ENCODE measurements around the gene SLC18A2.

Gene SLC18A2

GRCh38 chr10:117311261-117311660 is 70.3 kb downstream of the SLC18A2 start:
- no peak overlapping the region for H3K27ac ChIP-seq
- H4K20me1 ChIP-seq, result peaks cover 0 to 56% (median 6%) of the 10 kb centered on the region in 11 experiments; a peak in 10 of 22 replicates
- H3K9me3 ChIP-seq (replicated peaks in 1 of 11), result peaks cover 0 to 9% (median 0%) of the 10 kb centered on the region in 11 experiments; a peak in 7 of 22 replicates
- no peaks in the 10 kb centered on the region for H3K27me3 ChIP-seq
- H3K4me2 ChIP-seq, result no peak overlapping the region
- TF ChIP-seq Cebpa-rat (IDR thresholded peaks at IDR 0.05), result no peak
- peaks cover 56 to 96% (median 69%) of the 10 kb centered on the region in 11 experiments for H3K36me3 ChIP-seq
- H3K9ac ChIP-seq, result no peak overlapping the region
- H3K4me3 ChIP-seq, result no peak overlapping the region
- no peaks in the 10 kb centered on the region for H3K4me1 ChIP-seq

DNA sequence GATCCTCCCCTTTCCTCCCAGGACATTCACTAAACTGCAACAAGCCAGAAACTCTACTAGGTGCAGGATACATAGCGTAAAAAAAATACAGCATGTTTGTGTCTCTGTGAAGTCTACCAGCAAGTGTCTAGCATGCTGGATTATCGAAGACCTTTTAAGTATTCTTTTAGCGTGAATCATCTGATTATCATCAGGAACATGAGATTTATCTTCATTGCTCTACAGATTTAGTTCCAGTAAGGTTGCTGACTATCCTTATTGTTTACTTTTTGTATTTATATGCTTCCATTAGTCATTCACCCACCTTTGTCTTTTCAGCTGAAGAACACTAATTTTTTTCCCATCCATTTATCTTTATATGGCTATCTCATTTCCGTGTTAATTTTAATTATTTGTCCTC is 71.5 kb downstream of the SLC18A2 start:
- Histone ChIP-seq H3K4me2 (no peak overlapping the region), H3K4me3 (no peak overlapping the region), H3K27me3 (no peaks in the 10 kb centered on the region), H4K20me1 (peaks cover 0 to 67% (median 8%) of the 10 kb centered on the region in 11 experiments; a peak in 10 of 22 replicates), H3K27ac (no peak overlapping the region), H3K4me1 (no peaks in the 10 kb centered on the region), H3K36me3 (peaks cover 57 to 96% (median 72%) of the 10 kb centered on the region in 11 experiments), H3K9ac (no peak overlapping the region), H3K9me3 (replicated peaks in 1 of 11) (no peaks in the 10 kb centered on the region)
- TF ChIP-seq Cebpa-rat (IDR thresholded peaks at IDR 0.05), result no peak

DNA sequence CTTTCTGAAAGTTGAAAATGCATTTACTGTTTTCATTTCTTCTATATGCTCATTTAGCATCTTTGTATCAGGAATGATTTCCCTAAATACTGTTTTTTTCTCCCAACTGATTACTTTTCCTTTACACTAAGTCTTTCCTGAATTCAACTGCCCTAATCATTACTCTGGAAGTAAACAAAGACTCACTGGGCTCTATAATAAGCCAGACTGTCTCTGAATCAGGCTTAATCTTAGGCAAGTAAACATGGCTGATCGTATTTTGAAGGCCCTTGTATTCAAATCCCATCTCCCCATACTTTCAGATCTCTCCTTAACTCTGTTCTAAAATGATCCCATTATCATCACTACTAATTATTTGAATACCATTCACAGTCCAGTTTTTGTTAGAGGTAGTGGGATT is 72.7 kb downstream of the SLC18A2 start:
- Histone ChIP-seq H3K4me2 (no peak overlapping the region), H4K20me1 (peaks cover 0 to 69% (median 14%) of the 10 kb centered on the region in 11 experiments; a peak in 13 of 22 replicates), H3K36me3 (peaks cover 61 to 96% (median 72%) of the 10 kb centered on the region in 11 experiments), H3K27me3 (no peaks in the 10 kb centered on the region), H3K4me3 (no peak overlapping the region), H3K9me3 (replicated peaks in 1 of 11) (no peaks in the 10 kb centered on the region), H3K27ac (no peak overlapping the region), H3K9ac (no peak overlapping the region), H3K4me1 (no peaks in the 10 kb centered on the region)
- TF ChIP-seq Cebpa-rat (IDR thresholded peaks at IDR 0.05), result no peak

DNA sequence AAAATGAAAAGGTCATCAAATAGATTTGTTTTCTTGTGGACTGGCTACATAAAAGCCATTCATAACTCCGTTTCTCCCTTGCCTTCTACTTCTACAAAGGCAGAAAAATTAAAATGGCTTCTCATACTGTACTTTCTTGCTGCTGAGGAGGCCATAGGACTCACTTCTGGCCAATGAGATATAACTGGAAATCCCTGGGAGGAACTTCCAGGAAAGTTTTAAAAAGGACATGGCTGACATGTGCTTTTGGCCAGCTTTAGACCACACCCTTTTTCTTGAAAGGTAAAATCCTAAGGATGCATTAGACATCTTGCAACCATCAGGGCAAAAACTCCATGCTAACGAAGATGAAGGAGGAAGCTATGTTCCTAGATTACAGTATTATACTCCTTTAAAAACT is 75.8 kb downstream of the SLC18A2 start:
- Histone ChIP-seq H4K20me1 (peaks cover 21 to 73% (median 39%) of the 10 kb centered on the region in 11 experiments; a peak in 19 of 22 replicates), H3K4me3 (no peak overlapping the region), H3K27me3 (no peaks in the 10 kb centered on the region), H3K36me3 (peaks cover 54 to 71% (median 61%) of the 10 kb centered on the region in 11 experiments), H3K9ac (no peak overlapping the region), H3K27ac (no peak overlapping the region), H3K9me3 (replicated peaks in 1 of 11) (no peaks in the 10 kb centered on the region), H3K4me2 (no peak overlapping the region), H3K4me1 (no peaks in the 10 kb centered on the region)
- no peak for TF ChIP-seq Cebpa-rat (IDR thresholded peaks at IDR 0.05)

GRCh38 chr10:117318909-117319308 is 78.0 kb downstream of the SLC18A2 start:
- Histone ChIP-seq H3K4me2 (no peak overlapping the region), H3K9me3 (replicated peaks in 1 of 11) (no peaks in the 10 kb centered on the region), H3K36me3 (peaks cover 34 to 49% (median 42%) of the 10 kb centered on the region in 11 experiments), H3K27me3 (no peaks in the 10 kb centered on the region), H3K4me3 (no peak overlapping the region), H4K20me1 (peaks cover 33 to 86% (median 58%) of the 10 kb centered on the region in 11 experiments; a peak in 20 of 22 replicates), H3K9ac (no peak overlapping the region), H3K27ac (no peak overlapping the region), H3K4me1 (no peaks in the 10 kb centered on the region)
- TF ChIP-seq Cebpa-rat (IDR thresholded peaks at IDR 0.05), result no peak

GRCh38 chr10:117320050-117320665 is 79.2 kb downstream of the SLC18A2 start:
- no peak overlapping the region for H3K27ac ChIP-seq
- no peak overlapping the region for H3K9ac ChIP-seq
- H3K4me1 ChIP-seq, result no peaks in the 10 kb centered on the region
- no peak overlapping the region for H3K4me2 ChIP-seq
- no peaks in the 10 kb centered on the region for H3K27me3 ChIP-seq
- peaks cover 0 to 3% (median 0%) of the 10 kb centered on the region in 11 experiments; a peak in 1 of 22 replicates for H3K9me3 ChIP-seq (replicated peaks in 1 of 11)
- TF ChIP-seq Cebpa-rat (IDR thresholded peaks at IDR 0.05), result no peak
- peaks cover 33 to 88% (median 60%) of the 10 kb centered on the region in 11 experiments; a peak in 20 of 22 replicates for H4K20me1 ChIP-seq
- H3K36me3 ChIP-seq, result peaks cover 23 to 39% (median 34%) of the 10 kb centered on the region in 11 experiments
- no peak overlapping the region for H3K4me3 ChIP-seq

GRCh38 chr10:117322260-117322659 is 81.3 kb downstream of the SLC18A2 start:
- no peak overlapping the region for H3K4me2 ChIP-seq
- H3K27ac ChIP-seq, result no peak overlapping the region
- no peaks in the 10 kb centered on the region for H3K4me1 ChIP-seq
- H4K20me1 ChIP-seq, result peaks cover 33 to 97% (median 70%) of the 10 kb centered on the region in 11 experiments; a peak in 20 of 22 replicates
- H3K36me3 ChIP-seq, result peaks cover 28 to 40% (median 35%) of the 10 kb centered on the region in 11 experiments; a peak in 21 of 22 replicates
- H3K9ac ChIP-seq, result no peak overlapping the region
- no peak overlapping the region for H3K4me3 ChIP-seq
- H3K27me3 ChIP-seq, result no peaks in the 10 kb centered on the region
- peaks cover 0 to 22% (median 8%) of the 10 kb centered on the region in 11 experiments; a peak in 12 of 22 replicates for H3K9me3 ChIP-seq (replicated peaks in 1 of 11)
- no peak for TF ChIP-seq Cebpa-rat (IDR thresholded peaks at IDR 0.05)

GRCh38 chr10:117324367-117324766 is 83.5 kb downstream of the SLC18A2 start:
- H3K27ac ChIP-seq, result no peak overlapping the region
- no peaks in the 10 kb centered on the region for H3K27me3 ChIP-seq
- H3K36me3 ChIP-seq, result peaks cover 17 to 38% (median 33%) of the 10 kb centered on the region in 11 experiments; a peak in 21 of 22 replicates
- no peak for TF ChIP-seq Cebpa-rat (IDR thresholded peaks at IDR 0.05)
- H3K4me3 ChIP-seq, result no peak overlapping the region
- peaks cover 30 to 97% (median 71%) of the 10 kb centered on the region in 11 experiments; a peak in 20 of 22 replicates for H4K20me1 ChIP-seq
- peaks cover 0 to 24% (median 8%) of the 10 kb centered on the region in 11 experiments; a peak in 12 of 22 replicates for H3K9me3 ChIP-seq (replicated peaks in 1 of 11)
- H3K9ac ChIP-seq, result no peak overlapping the region
- no peaks in the 10 kb centered on the region for H3K4me1 ChIP-seq
- H3K4me2 ChIP-seq, result no peak overlapping the region

DNA sequence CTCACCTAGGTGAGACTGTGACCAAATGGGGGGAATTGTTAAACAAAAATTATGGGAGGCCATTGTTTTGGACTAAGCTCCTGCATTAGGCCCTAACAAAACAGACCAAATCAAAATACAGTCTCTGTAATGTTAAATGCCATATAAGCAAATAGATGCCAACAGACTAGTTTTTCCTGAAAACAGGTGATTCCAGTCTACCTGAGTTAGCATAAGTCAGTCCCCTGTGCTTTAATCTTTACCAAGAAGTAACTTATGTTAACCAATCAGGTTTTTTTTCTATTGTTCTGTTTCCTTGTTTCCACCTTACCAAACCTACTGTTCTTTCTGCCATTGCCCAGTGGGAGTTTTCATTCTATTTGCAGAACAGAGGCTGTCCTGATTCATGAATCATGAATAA is 86.3 kb downstream of the SLC18A2 start:
- no peak overlapping the region for H3K4me2 ChIP-seq
- no peak for TF ChIP-seq Cebpa-rat (IDR thresholded peaks at IDR 0.05)
- H3K27me3 ChIP-seq, result no peaks in the 10 kb centered on the region
- peaks cover 0 to 24% (median 8%) of the 10 kb centered on the region in 11 experiments; a peak in 12 of 22 replicates for H3K9me3 ChIP-seq (replicated peaks in 1 of 11)
- peaks cover 7 to 93% (median 51%) of the 10 kb centered on the region in 11 experiments; a peak in 20 of 22 replicates for H4K20me1 ChIP-seq
- no peak overlapping the region for H3K9ac ChIP-seq
- no peak overlapping the region for H3K27ac ChIP-seq
- H3K4me1 ChIP-seq, result peaks cover 0 to 7% (median 0%) of the 10 kb centered on the region in 10 experiments; a peak in 2 of 20 replicates
- H3K36me3 ChIP-seq, result peaks cover 17 to 60% (median 37%) of the 10 kb centered on the region in 11 experiments; a peak in 21 of 22 replicates
- no peak overlapping the region for H3K4me3 ChIP-seq
